ACC112 (cell line): ENCODE results near the gene PRPSAP2.
A peak's percentile ranks its signal among the peaks of the same experiment; 100 is the strongest.
"Not testable (repeated sequence)": the region's sequence is repeated elsewhere in the genome, so short reads cannot be mapped to it uniquely, and the experiment has no call there.

Experiments used
- H2AFZ ChIP-seq: fragments of 200-600 bp; sonication (generic); one replicate; pipeline ENCODE4 v1.6.0; 2017; ENCODE audit warnings: antibody characterized with exemption, low read length; ENCODE audit not compliant: unreplicated experiment
- H3K27ac ChIP-seq: fragments of 200-600 bp; sonication (generic); 2 replicates; pipeline ENCODE4 v1.5.1; 2014; ENCODE audit warnings: low read depth, mild to moderate bottlenecking, antibody characterized with exemption, low read length, moderate library complexity
- H3K27me3 ChIP-seq: fragments of 200-600 bp; sonication (generic); 2 replicates; pipeline ENCODE4 v1.6.1; 2014; ENCODE audit warnings: mild to moderate bottlenecking, antibody characterized with exemption, low read length, moderate library complexity, mixed read lengths; ENCODE audit not compliant: insufficient read depth
- H3K36me3 ChIP-seq: fragments of 200-600 bp; sonication (generic); 2 replicates; pipeline ENCODE4 v1.6.1; 2016; ENCODE audit warnings: mild to moderate bottlenecking, antibody characterized with exemption, low read length, moderate library complexity, mixed read lengths; ENCODE audit not compliant: insufficient read depth
- H3K4me1 ChIP-seq: fragments of 200-600 bp; sonication (generic); one replicate; pipeline ENCODE4 v1.6.1; 2016; ENCODE audit warnings: low read length, mixed read lengths; ENCODE audit not compliant: insufficient read depth, unreplicated experiment, control insufficient read depth
- H3K4me3 ChIP-seq: fragments of 200-600 bp; sonication (generic); 2 replicates; pipeline ENCODE4 v1.5.1; 2014; ENCODE audit warnings: mild to moderate bottlenecking, low read depth, low read length
- H3K79me2 ChIP-seq: fragments of 200-600 bp; sonication (generic); one replicate; pipeline ENCODE4 v1.6.0; 2016; ENCODE audit warnings: low read length; ENCODE audit not compliant: control insufficient read depth, unreplicated experiment, insufficient read depth

PRPSAP2 gene

GRCh38 chr17:18857864-18858566, at the start of gene PRPSAP2:
Gene PRPSAP2, plus strand, starts transcription at chr17:18858131. Its CDS starts 7,703 bp downstream, at chr17:18865834.
- peaks cover 57% of the 10 kb centered on the region for H3K79me2 ChIP-seq
- peak within 1 kb of the TSS; percentile 81 for H2AFZ ChIP-seq
- peaks cover 27% of the 10 kb centered on the region for H3K4me1 ChIP-seq
- 0 out of 2 replicates have a peak within 1 kb of the TSS, but pooled peaks have one; percentile 8 for H3K27ac ChIP-seq
- H3K36me3 ChIP-seq = no peaks in the 10 kb centered on the region
- H3K4me3 ChIP-seq = peak within 1 kb of the TSS; percentile 92
- no peaks in the 10 kb centered on the region for H3K27me3 ChIP-seq

GRCh38 chr17:18815924-18816323, 42.0 kb upstream of the PRPSAP2 start:
- not testable (repeated sequence) for H3K27ac ChIP-seq

GRCh38 chr17:18816489-18817371, 41.2 kb upstream of the PRPSAP2 start:
- not testable (repeated sequence) for H2AFZ ChIP-seq, H3K36me3 ChIP-seq, H3K4me1 ChIP-seq, H3K27ac ChIP-seq, H3K79me2 ChIP-seq, H3K4me3 ChIP-seq, H3K27me3 ChIP-seq

More at GRCh38 chr17:18815924-18816323, 42.0 kb upstream of the PRPSAP2 start:
- not testable (repeated sequence) for H3K36me3 ChIP-seq, H2AFZ ChIP-seq, H3K4me1 ChIP-seq, H3K79me2 ChIP-seq, H3K4me3 ChIP-seq, H3K27me3 ChIP-seq

GRCh38 chr17:18821430-18821829, 36.5 kb upstream of the PRPSAP2 start:
- H3K4me1 ChIP-seq, H3K36me3 ChIP-seq, H3K27ac ChIP-seq, H2AFZ ChIP-seq, H3K79me2 ChIP-seq, H3K27me3 ChIP-seq, H3K4me3 ChIP-seq: not testable (repeated sequence)

GRCh38 chr17:18827613-18828012, 30.3 kb upstream of the PRPSAP2 start:
- not testable (repeated sequence) for H3K4me1 ChIP-seq, H3K36me3 ChIP-seq, H3K27ac ChIP-seq, H3K4me3 ChIP-seq, H2AFZ ChIP-seq, H3K79me2 ChIP-seq, H3K27me3 ChIP-seq

GRCh38 chr17:18848501-18848900, 9.4 kb upstream of the PRPSAP2 start:
- Histone ChIP-seq H2AFZ (no peak overlapping the region), H3K27me3 (no peaks in the 10 kb centered on the region), H3K4me3 (no peak overlapping the region), H3K79me2 (no peaks in the 10 kb centered on the region), H3K27ac (no peak overlapping the region), H3K4me1 (peaks cover 20% of the 10 kb centered on the region), H3K36me3 (no peaks in the 10 kb centered on the region)

- H3K27me3 ChIP-seq = no peaks in the 10 kb centered on the region
- peaks cover 27% of the 10 kb centered on the region for H3K4me1 ChIP-seq
- H3K79me2 ChIP-seq = peaks cover 10% of the 10 kb centered on the region
- peak overlapping the region; percentile 80 for H3K27ac ChIP-seq
- H3K36me3 ChIP-seq = no peaks in the 10 kb centered on the region
- H2AFZ ChIP-seq = no peak overlapping the region
- no peak overlapping the region for H3K4me3 ChIP-seq
Observed at GRCh38 chr17:18850679-18851078, 7.3 kb upstream of the PRPSAP2 start.

- Histone ChIP-seq H3K27ac (peak overlapping the region; percentile 80), H3K4me1 (peaks cover 27% of the 10 kb centered on the region), H3K36me3 (no peaks in the 10 kb centered on the region), H2AFZ (no peak overlapping the region), H3K27me3 (no peaks in the 10 kb centered on the region), H3K79me2 (peaks cover 12% of the 10 kb centered on the region), H3K4me3 (no peak overlapping the region)
Observed at GRCh38 chr17:18851201-18851600, 6.7 kb upstream of the PRPSAP2 start.

GRCh38 chr17:18854956-18855355, 3.0 kb upstream of the PRPSAP2 start:
- H3K4me3 ChIP-seq = peak overlapping the region; percentile 92

GRCh38 chr17:18855831-18856569, 1.9 kb upstream of the PRPSAP2 start:
- Histone ChIP-seq H3K27ac (peak overlapping the region; percentile 71), H3K4me3 (peak overlapping the region; percentile 92), H3K36me3 (no peaks in the 10 kb centered on the region), H3K27me3 (no peaks in the 10 kb centered on the region), H3K79me2 (peaks cover 42% of the 10 kb centered on the region), H3K4me1 (peaks cover 29% of the 10 kb centered on the region), H2AFZ (peak overlapping the region; percentile 95)

More at GRCh38 chr17:18854956-18855355, 3.0 kb upstream of the PRPSAP2 start:
- Histone ChIP-seq H3K79me2 (peaks cover 32% of the 10 kb centered on the region), H3K36me3 (no peaks in the 10 kb centered on the region), H3K27ac (no peak overlapping the region), H3K4me1 (peaks cover 30% of the 10 kb centered on the region), H3K27me3 (no peaks in the 10 kb centered on the region), H2AFZ (no peak overlapping the region)
